ENCODE data around the gene RYR2.

RYR2 gene

GRCh38 chr1:237470712-237471338, 428.8 kb downstream of the RYR2 start:
- DNase-seq (ENCODE audit: low read depth), result peak; percentile 87

DNA sequence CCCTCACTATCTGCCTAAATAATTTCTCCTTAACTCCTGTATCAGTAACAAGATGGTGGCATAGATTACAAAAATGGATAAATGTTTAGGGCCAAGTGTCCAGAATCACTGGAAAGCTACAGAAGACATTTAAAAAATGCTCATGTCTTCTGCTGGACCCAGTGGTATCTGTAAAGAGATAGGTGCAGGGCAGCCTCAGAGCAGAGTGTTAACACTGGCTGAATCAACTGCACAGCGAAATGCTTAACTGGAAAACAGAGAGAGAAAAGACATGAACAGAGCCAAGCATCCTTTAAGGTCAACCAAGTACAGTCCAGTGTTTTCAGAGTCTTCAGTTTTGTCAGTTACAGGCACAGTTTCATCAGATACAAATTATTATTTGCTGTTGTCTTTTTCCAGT, 429.4 kb downstream of the RYR2 start:
- peak; percentile 31 for DNase-seq (ENCODE audit: low read depth)

GRCh38 chr1:237471956-237472355, 430.0 kb downstream of the RYR2 start:
- DNase-seq (ENCODE audit: low read depth), result no peak

GRCh38 chr1:237473854-237474253, 431.9 kb downstream of the RYR2 start:
- DNase-seq (ENCODE audit: low read depth), result no peak

- DNase-seq (ENCODE audit: low read depth), result no peak
Observed at GRCh38 chr1:237478082-237478481, 436.1 kb downstream of the RYR2 start.

GRCh38 chr1:237478842-237479241, 436.9 kb downstream of the RYR2 start:
- DNase-seq (ENCODE audit: low read depth), result no peak

GRCh38 chr1:237482777-237483176, 440.8 kb downstream of the RYR2 start:
- DNase-seq (ENCODE audit: low read depth), result no peak

- DNase-seq (ENCODE audit: low read depth), result no peak
Observed at GRCh38 chr1:237492359-237492758, 450.4 kb downstream of the RYR2 start.

DNA sequence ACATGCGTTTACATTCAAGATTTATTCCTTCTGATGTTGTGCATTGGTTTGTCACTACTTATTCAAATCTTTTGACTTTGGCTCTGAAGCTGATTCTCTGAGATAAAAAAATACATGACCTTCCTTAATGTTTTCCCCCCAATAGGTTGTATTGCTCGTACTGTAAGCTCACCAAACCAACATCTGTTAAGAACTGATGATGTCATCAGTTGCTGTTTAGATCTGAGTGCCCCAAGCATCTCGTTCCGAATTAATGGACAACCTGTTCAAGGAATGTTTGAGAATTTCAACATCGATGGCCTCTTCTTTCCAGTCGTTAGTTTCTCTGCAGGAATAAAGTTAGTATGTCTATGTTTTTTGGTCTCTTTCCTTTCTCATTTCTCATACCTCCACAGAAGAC, 458.6 kb downstream of the RYR2 start:
- no peak for DNase-seq (ENCODE audit: low read depth)

DNA sequence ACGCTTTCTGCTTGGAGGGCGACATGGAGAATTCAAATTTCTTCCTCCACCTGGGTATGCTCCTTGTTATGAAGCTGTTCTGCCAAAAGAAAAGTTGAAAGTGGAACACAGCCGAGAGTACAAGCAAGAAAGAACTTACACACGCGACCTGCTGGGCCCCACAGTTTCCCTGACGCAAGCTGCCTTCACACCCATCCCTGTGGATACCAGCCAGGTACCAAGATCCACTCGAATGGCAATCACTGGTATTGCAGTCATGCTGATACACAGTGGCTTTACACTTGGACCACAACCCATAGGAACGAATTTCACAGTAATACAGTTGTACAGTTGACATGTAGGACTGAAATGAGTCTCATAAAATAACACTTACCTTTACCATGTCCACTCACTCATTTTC, 461.3 kb downstream of the RYR2 start:
- no peak for DNase-seq (ENCODE audit: low read depth)

DNA sequence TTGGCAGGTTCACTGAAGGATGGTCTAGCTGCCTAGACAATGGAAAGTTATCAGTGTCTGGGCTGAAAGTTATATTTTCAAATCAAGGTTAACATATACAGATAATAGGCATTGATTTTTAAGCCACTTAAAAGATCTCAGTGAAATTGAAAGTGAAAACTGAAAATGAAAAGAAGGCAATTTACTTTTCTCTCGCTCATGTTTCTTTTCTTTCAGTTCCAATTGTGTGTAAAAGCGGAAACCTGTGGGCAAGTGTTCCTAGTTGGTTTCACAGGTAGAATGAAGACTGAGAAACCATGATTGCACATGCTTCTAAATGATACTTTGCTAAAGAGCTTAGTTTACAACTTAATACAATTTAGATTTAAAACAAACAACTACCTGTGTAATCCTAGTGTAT, 465.0 kb downstream of the RYR2 start:
- no peak for DNase-seq (ENCODE audit: low read depth)

DNA sequence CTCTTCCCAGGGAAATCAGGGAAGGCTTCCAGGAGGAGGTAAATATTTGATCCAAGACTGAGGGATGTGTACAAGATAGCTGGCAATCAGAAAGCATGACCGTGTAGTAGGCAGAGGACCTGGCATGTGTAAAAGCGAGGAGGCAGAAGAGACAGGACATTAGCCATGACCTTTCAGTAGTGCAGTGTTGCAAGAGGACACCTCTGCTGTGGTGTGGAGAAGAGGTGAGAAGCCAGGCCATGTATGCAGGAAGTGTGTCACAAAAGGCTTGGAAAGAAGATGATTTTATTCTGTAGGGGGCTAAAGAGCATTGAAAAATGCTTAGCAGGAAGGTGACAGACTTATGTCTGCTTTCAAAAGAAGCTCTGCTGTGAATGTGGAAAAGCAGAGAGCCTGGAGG, 467.8 kb downstream of the RYR2 start:
- DNase-seq (ENCODE audit: low read depth), result no peak

GRCh38 chr1:237525102-237525501, 483.1 kb downstream of the RYR2 start:
- no peak for DNase-seq (ENCODE audit: low read depth)

GRCh38 chr1:237527761-237528160, 485.8 kb downstream of the RYR2 start:
- DNase-seq (ENCODE audit: low read depth), result no peak

- DNase-seq (ENCODE audit: low read depth), result no peak
Observed at GRCh38 chr1:237528545-237528944, 486.6 kb downstream of the RYR2 start.

GRCh38 chr1:237539055-237539454, 497.1 kb downstream of the RYR2 start:
- no peak for DNase-seq (ENCODE audit: low read depth)

GRCh38 chr1:237542525-237543418, 500.8 kb downstream of the RYR2 start:
- DNase-seq (ENCODE audit: low read depth), result no peak

- DNase-seq (ENCODE audit: low read depth), result no peak
Observed at GRCh38 chr1:237553078-237553477, 511.1 kb downstream of the RYR2 start.

GRCh38 chr1:237556911-237557310, 514.9 kb downstream of the RYR2 start:
- peak; percentile 25 for DNase-seq (ENCODE audit: low read depth)

- peak; percentile 61 for DNase-seq (ENCODE audit: low read depth)
Observed at GRCh38 chr1:237562242-237562823, 520.3 kb downstream of the RYR2 start.

DNA sequence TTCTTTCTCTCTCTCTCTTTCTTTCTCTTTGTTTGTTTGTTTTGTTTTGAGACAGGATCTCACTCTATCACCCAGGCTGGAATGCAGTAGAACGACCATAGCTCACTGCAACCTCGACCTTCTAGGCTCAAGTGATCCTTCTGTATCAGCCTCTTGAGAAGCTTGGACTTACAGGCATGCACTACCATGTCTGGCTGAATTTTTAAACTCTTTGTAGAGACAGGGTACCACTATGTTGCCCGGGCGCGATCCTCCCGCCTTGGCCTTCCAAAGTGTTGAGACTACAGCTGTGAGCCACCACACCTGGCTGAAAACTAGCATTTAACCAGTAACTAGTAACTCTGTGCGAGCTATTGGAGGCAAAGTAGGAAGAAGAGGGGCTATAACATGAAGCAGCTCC, 523.3 kb downstream of the RYR2 start:
- DNase-seq (ENCODE audit: low read depth), result no peak

DNA sequence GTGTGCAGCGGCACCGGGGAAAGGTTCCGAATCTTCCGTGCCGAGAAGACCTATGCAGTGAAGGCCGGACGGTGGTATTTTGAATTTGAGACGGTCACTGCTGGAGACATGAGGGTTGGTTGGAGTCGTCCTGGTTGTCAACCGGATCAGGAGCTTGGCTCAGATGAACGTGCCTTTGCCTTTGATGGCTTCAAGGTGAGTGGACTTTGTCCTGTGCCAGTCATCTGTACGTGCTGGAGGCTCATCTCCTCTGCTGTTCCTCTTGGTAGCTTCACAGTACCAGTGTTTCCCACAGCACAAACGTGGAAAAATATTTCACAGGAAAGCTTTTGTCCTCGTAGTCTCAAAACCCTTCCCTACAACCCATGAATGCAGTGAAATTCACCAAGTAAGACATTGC, 524.6 kb downstream of the RYR2 start:
- no peak for DNase-seq (ENCODE audit: low read depth)

DNA sequence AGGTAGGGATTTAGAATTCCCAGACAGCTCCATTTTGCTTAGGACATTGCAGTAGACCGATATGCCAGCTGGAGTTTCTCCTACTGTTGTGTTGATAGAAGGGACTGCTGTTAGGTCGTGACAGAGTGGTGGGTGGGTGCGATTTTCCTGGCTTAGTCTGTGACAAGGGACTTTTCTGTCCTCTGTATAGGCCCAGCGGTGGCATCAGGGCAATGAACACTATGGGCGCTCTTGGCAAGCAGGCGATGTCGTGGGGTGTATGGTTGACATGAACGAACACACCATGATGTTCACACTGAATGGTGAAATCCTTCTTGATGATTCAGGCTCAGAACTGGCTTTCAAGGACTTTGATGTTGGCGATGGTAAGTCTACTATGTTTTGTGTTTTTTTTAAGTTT, 527.0 kb downstream of the RYR2 start:
- no peak for DNase-seq (ENCODE audit: low read depth)
